ENCODE results near the gene ANGPTL3.

ANGPTL3 gene

DNA sequence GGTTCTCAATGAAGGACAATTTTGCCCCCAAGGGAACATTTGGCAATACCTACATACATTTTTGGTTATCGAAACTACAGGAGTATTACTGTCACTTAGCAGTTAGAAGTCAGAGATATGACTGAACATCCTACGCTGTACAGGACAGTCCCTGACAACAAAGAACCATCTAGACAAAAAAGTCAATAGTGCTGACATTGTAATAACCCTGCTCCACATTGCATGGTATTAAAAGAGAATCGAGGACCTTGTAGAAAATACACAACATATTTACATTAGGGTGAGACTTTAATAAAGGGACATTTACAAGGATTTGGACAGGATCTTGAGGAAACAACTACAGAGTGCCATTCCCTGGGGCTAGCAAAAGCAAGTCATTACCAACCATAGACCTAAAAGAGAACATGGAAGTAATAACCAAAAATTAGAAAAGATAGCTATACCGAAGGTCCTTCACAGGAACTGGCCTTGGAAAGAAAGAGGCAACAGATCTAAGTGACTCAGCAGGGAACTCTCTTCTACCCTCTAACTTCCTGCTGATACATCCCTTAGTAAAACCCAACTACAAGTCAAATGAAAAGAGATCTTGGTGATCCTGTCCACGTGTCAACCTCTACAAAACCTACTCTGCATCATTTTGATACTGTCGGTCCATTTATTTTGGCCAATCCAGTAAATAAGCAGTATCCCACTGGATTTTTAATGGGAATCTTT is 40.2 kb downstream of the ANGPTL3 start:
- no peak for DNase-seq

DNA sequence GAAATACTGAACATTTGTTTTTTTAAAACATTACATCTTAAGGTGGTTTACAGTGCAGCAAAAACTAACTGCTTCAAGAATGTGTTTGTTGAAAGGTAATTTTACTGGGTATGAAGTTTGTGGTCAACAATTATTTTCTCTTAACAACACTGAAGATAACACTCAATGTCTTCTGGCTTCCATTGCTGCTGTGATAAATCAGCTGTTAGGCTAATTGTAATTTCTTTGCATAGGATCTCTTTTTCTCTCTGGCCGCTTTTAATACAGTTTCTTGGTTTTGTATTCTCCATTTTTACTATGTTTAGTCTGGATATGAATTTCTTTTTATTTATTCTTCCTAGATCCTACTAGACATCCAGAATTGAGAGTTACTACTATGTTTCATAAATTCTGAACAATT is 46.0 kb downstream of the ANGPTL3 start:
- DNase-seq = no peak

DNA sequence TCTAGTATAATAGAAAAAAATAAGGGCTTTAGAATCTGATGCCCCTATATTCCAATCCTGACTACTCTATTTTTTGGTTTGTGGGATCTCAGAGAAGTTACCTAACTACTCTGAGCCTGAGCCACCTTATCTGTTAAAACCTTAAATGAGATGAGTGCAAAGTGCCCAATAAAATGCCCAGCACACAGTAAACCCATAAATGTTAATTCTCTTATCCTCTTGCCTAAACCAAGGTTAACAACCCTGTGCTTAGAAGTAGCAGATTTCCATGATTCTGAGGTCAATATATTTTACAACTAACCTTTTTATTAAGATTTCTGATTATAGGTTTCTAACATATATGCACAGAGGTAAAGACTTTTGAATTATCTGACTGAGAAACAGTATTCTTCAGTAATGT is 55.1 kb downstream of the ANGPTL3 start:
- DNase-seq = no peak

DNA sequence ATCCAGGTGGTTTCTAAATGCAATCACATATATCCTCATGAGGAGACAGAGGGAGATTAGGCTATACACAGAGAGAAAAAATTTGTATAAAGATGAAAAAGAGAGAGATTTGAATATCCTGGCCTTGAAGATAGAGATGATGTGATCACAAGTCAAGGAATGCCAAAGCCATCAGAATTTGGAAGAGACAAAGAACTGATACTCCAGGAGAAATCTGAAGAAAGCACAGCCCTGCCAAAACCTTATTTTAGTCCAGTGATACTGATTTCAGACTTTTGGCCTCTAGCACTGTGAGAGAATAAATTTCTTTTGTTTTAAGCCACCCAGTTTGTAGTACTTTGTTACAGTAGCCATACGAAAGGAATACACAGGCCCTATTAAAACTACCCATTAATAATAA is 57.4 kb downstream of the ANGPTL3 start:
- DNase-seq = no peak

Measured in hippocampal formation (tissue), 2 donors.